LNCAP (cell line): ENCODE measurements around the gene FRMD1.

Source experiments
- TF ChIP-seq, protein P1 (sequence below): fragments of 450-650 bp; IDR thresholded peaks from 2 replicates; pipeline ENCODE4 v1.5.1; 2017; ENCODE audit warnings: mild to moderate bottlenecking

FRMD1 gene

GRCh38 chr6:168025831-168026710, 52.9 kb downstream of the FRMD1 start:
- TF ChIP-seq, protein P1, sequence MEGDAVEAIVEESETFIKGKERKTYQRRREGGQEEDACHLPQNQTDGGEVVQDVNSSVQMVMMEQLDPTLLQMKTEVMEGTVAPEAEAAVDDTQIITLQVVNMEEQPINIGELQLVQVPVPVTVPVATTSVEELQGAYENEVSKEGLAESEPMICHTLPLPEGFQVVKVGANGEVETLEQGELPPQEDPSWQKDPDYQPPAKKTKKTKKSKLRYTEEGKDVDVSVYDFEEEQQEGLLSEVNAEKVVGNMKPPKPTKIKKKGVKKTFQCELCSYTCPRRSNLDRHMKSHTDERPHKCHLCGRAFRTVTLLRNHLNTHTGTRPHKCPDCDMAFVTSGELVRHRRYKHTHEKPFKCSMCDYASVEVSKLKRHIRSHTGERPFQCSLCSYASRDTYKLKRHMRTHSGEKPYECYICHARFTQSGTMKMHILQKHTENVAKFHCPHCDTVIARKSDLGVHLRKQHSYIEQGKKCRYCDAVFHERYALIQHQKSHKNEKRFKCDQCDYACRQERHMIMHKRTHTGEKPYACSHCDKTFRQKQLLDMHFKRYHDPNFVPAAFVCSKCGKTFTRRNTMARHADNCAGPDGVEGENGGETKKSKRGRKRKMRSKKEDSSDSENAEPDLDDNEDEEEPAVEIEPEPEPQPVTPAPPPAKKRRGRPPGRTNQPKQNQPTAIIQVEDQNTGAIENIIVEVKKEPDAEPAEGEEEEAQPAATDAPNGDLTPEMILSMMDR, result no peak

DNA sequence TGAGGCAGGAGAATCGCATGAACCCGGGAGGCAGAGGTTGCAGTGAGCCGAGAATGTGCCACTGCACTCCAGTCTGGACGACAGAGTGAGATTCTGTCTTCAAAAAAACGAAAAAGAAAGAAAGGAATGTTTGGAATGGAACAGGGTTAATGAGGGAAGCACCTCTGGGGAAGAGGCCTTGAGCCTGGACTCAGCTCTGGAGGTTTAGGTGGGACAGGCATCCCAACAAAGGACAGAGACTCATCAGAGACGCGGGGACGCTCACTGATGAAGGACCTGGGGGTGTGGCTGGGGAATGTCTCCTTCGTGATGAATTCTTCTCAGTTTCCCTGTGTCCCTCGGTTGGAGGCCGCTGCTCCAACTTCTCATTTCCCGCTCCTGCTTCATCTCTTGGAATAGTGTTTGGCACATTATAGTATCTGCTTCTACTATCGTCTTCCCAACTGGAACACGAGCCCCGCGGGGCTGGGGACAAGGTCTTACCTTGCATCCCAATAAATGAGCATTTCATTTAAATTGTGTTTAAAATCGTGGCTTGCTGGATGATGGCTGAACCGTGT, 54.0 kb downstream of the FRMD1 start:
- TF ChIP-seq, protein P1, result no peak

DNA sequence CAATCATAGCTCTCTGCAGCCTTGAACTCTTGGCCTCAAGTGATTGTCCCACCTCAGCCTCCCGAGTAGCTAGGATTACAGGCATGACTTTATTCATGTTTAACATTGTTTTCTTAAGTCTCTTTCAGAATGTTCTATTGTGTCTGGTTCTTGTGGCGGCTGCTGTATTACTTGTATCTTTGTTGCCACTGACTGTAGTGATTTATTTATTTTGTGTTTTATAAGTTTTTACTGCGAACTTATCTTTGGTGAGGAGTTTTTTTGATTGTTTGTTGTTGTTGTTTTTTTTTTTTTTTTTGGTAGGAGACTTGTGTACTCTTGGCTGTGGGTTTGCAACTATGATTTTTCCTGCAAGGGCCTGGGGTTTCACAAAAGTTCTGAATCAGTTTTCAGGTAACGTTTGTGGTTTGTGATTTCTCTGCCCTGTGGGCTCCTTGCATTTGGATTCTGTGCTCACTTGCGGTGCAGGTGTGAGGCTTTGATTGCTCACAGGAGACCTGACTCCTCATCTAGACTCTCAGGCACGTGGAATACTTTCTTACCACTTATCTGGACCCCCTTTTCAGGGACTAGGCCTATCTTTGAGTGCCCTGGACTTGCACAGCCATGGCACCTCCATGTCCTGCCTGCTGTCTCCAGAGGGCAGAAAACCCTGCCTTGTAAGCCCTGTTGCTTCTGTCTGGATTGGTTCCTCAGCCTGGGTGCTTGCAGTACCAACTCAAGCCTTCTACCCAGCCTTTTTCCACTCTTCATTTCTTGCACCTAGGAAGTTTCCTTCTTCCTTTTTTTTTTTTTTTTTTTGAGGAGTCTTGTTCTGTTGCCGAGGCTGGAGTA, 56.3 kb downstream of the FRMD1 start:
- TF ChIP-seq, protein P1, result no peak

- TF ChIP-seq, protein P1, result no peak
Observed at GRCh38 chr6:168021581-168021980, 57.4 kb downstream of the FRMD1 start.

DNA sequence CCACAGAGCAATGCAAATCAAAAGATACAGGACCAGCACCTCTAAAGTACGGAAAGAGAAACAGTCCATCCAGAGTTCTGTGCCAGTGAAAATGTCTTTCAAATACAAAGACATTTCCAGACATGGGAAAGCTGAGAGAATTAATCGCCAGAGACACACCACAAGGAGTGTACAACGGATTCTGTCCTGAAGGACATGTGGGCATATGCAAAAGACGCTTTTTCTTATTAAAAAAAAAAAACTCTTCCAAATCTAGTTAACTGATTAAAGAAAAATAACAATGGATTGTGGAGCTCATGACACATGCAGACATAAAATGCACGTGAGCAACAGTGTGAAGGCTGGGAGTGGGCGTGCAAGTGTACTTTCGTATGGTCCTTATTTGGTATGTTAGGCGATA, 58.8 kb downstream of the FRMD1 start:
- TF ChIP-seq, protein P1, result no peak

DNA sequence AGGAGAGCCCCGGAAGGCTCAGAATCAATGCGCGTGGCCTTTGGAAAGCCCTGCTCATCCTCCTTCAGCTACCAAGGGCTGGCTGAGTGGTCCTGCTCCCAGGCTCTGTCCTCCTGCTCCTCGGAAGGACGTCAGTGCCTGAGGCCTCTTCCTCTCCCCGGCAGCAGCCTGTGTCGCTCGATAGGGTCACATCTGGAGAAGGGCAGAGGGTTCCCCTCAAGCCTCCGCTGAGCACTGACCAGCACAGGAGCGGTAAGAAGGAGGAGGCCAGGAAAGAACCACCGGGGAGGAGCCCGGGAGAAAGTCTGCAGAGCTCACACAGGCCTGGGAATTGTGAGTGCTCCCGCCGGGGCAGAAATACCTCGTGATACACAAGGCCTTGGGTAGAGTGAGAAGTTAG, 60.3 kb downstream of the FRMD1 start:
- TF ChIP-seq, protein P1, result no peak

- TF ChIP-seq, protein P1, result no peak
Observed at GRCh38 chr6:168017629-168018028, 61.4 kb downstream of the FRMD1 start.
